KMS-11 (cell line): Measurements from ENCODE around the gene HMX1.

Experiments used
- H2AFZ ChIP-seq: fragments of 200-600 bp; sonication (generic); 2 replicates; pipeline ENCODE4 v1.6.1; 2016; ENCODE audit warnings: antibody characterized with exemption, mixed run types, low read depth
- H3K27ac ChIP-seq: fragments of 200-600 bp; sonication (generic); 2 replicates; pipeline ENCODE4 v1.6.1; 2016; ENCODE audit warnings: mild to moderate bottlenecking, mixed run types
- H3K27me3 ChIP-seq: fragments of 200-600 bp; sonication (generic); 2 replicates; pipeline ENCODE4 v1.6.1; 2017; ENCODE audit warnings: mild to moderate bottlenecking, low read depth, mixed run types, moderate library complexity; ENCODE audit not compliant: insufficient read depth
- H3K36me3 ChIP-seq: fragments of 200-600 bp; sonication (generic); 2 replicates; pipeline ENCODE4 v1.6.1; 2017; ENCODE audit warnings: mild to moderate bottlenecking, mixed run types; ENCODE audit not compliant: insufficient read depth
- H3K4me1 ChIP-seq: fragments of 200-600 bp; sonication (generic); 2 replicates; pipeline ENCODE4 v1.6.1; 2016; ENCODE audit warnings: mild to moderate bottlenecking, low read depth, mixed run types; ENCODE audit not compliant: poor library complexity, severe bottlenecking
- H3K4me2 ChIP-seq: fragments of 200-600 bp; sonication (generic); 2 replicates; pipeline ENCODE4 v1.7.0; 2016; ENCODE audit warnings: mild to moderate bottlenecking, mixed run types
- H3K4me3 ChIP-seq: fragments of 200-600 bp; sonication (generic); IDR thresholded peaks from 2 replicates; pipeline ENCODE4 v1.6.1; 2017; ENCODE audit warnings: low read depth, low read length, mixed read lengths; ENCODE audit not compliant: insufficient read depth
- H3K79me2 ChIP-seq: fragments of 200-600 bp; sonication (generic); 2 replicates; pipeline ENCODE4 v1.6.1; 2016; ENCODE audit warnings: low read depth, mixed run types; ENCODE audit not compliant: insufficient read depth
- H3K9ac ChIP-seq: fragments of 200-600 bp; sonication (generic); 2 replicates; pipeline ENCODE4 v1.6.1; 2016; ENCODE audit warnings: mild to moderate bottlenecking, mixed run types
- H4K20me1 ChIP-seq: fragments of 200-600 bp; sonication (generic); 2 replicates; pipeline ENCODE4 v1.6.1; 2016; ENCODE audit warnings: mild to moderate bottlenecking, mixed run types; ENCODE audit not compliant: insufficient read depth
- CTCF ChIP-seq: fragments of 200-600 bp; sonication (generic); conservative IDR thresholded peaks from 2 replicates; pipeline ENCODE4 v1.6.1; 2017; ENCODE audit warnings: low read depth, mild to moderate bottlenecking, antibody characterized with exemption, low read length, moderate library complexity, mixed read lengths

HMX1 gene

GRCh38 chr4:8829584-8829983 lies 42.1 kb downstream of the HMX1 start:
- no peaks in the 10 kb centered on the region for H3K4me1 ChIP-seq
- no peaks in the 10 kb centered on the region for H3K36me3 ChIP-seq
- H3K27me3 ChIP-seq, result no peaks in the 10 kb centered on the region
- no peak overlapping the region for H3K9ac ChIP-seq
- no peak overlapping the region for H3K4me2 ChIP-seq
- H2AFZ ChIP-seq, result no peak overlapping the region
- H3K79me2 ChIP-seq, result no peaks in the 10 kb centered on the region
- TF ChIP-seq CTCF, result no peak
- no peak overlapping the region for H3K27ac ChIP-seq
- H3K4me3 ChIP-seq, result no peak overlapping the region
- no peaks in the 10 kb centered on the region for H4K20me1 ChIP-seq

- Histone ChIP-seq H3K79me2 (no peaks in the 10 kb centered on the region), H4K20me1 (no peaks in the 10 kb centered on the region), H3K4me2 (no peak overlapping the region), H3K4me3 (no peak overlapping the region), H3K27ac (no peak overlapping the region), H2AFZ (no peak overlapping the region), H3K4me1 (no peaks in the 10 kb centered on the region), H3K27me3 (no peaks in the 10 kb centered on the region), H3K36me3 (no peaks in the 10 kb centered on the region), H3K9ac (no peak overlapping the region)
- no peak for TF ChIP-seq CTCF
Observed at GRCh38 chr4:8828869-8829268, 42.8 kb downstream of the HMX1 start.

GRCh38 chr4:8821151-8821950 lies 50.3 kb downstream of the HMX1 start:
- no peak for TF ChIP-seq CTCF
- Histone ChIP-seq H3K4me2 (no peak overlapping the region), H3K27ac (no peak overlapping the region), H3K79me2 (no peaks in the 10 kb centered on the region), H3K27me3 (no peaks in the 10 kb centered on the region), H3K36me3 (no peaks in the 10 kb centered on the region), H3K9ac (no peak overlapping the region), H2AFZ (no peak overlapping the region), H3K4me3 (no peak overlapping the region), H3K4me1 (no peaks in the 10 kb centered on the region), H4K20me1 (no peaks in the 10 kb centered on the region)

GRCh38 chr4:8820178-8821102 lies 51.2 kb downstream of the HMX1 start:
- H4K20me1 ChIP-seq, result no peaks in the 10 kb centered on the region
- H3K4me3 ChIP-seq, result no peak overlapping the region
- H3K4me2 ChIP-seq, result no peak overlapping the region
- H3K9ac ChIP-seq, result no peak overlapping the region
- no peak for TF ChIP-seq CTCF
- H2AFZ ChIP-seq, result no peak overlapping the region
- H3K27ac ChIP-seq, result no peak overlapping the region
- no peaks in the 10 kb centered on the region for H3K27me3 ChIP-seq
- H3K79me2 ChIP-seq, result no peaks in the 10 kb centered on the region
- no peaks in the 10 kb centered on the region for H3K36me3 ChIP-seq
- H3K4me1 ChIP-seq, result no peaks in the 10 kb centered on the region
